Activated naive CD8-positive, alpha-beta T cell (primary cell): ENCODE results near the gene CADM4.

Source experiments
- H3K27ac Mint-ChIP-seq: one replicate; pipeline ENCODE4 v1.8.0; 2021; ENCODE audit warnings: mixed read lengths
- H3K27me3 Mint-ChIP-seq: one replicate; pipeline ENCODE4 v1.8.0; 2021; ENCODE audit warnings: mixed read lengths
- H3K36me3 Mint-ChIP-seq: one replicate; pipeline ENCODE4 v1.8.0; 2021; ENCODE audit warnings: mixed read lengths
- H3K4me1 Mint-ChIP-seq: one replicate; pipeline ENCODE4 v1.8.0; 2021; ENCODE audit warnings: low read depth, mixed read lengths
- H3K4me3 Mint-ChIP-seq: one replicate; pipeline ENCODE4 v1.8.0; 2021; ENCODE audit warnings: mild to moderate bottlenecking, mixed read lengths
- H3K9me3 Mint-ChIP-seq: one replicate; pipeline ENCODE4 v1.8.0; 2021; ENCODE audit warnings: low read depth, mixed read lengths

The CADM4 gene

GRCh38 chr19:43631491-43631890 lies 8.2 kb downstream of the CADM4 start:
- peaks cover 4% of the 10 kb centered on the region for H3K4me1 Mint-ChIP-seq

GRCh38 chr19:43628646-43629326 lies 10.9 kb downstream of the CADM4 start:
- H3K27ac Mint-ChIP-seq: no peak overlapping the region
- no peaks in the 10 kb centered on the region for H3K9me3 Mint-ChIP-seq
- no peaks in the 10 kb centered on the region for H3K36me3 Mint-ChIP-seq
- peaks cover 7% of the 10 kb centered on the region for H3K27me3 Mint-ChIP-seq
- H3K4me3 Mint-ChIP-seq: no peak overlapping the region
- peaks cover 17% of the 10 kb centered on the region for H3K4me1 Mint-ChIP-seq

More at GRCh38 chr19:43631491-43631890, 8.2 kb downstream of the CADM4 start:
- H3K36me3 Mint-ChIP-seq: no peaks in the 10 kb centered on the region
- H3K27me3 Mint-ChIP-seq: peaks cover 7% of the 10 kb centered on the region
- H3K27ac Mint-ChIP-seq: no peak overlapping the region
- H3K9me3 Mint-ChIP-seq: no peaks in the 10 kb centered on the region
- no peak overlapping the region for H3K4me3 Mint-ChIP-seq

GRCh38 chr19:43626838-43627237 lies 12.8 kb downstream of the CADM4 start:
- no peaks in the 10 kb centered on the region for H3K9me3 Mint-ChIP-seq
- H3K4me1 Mint-ChIP-seq: peaks cover 17% of the 10 kb centered on the region
- peaks cover 4% of the 10 kb centered on the region for H3K27me3 Mint-ChIP-seq
- no peaks in the 10 kb centered on the region for H3K36me3 Mint-ChIP-seq
- H3K4me3 Mint-ChIP-seq: no peak overlapping the region
- no peak overlapping the region for H3K27ac Mint-ChIP-seq

GRCh38 chr19:43625918-43626579 lies 13.6 kb downstream of the CADM4 start:
- Mint-ChIP-seq H3K36me3 (no peaks in the 10 kb centered on the region), H3K4me3 (no peak overlapping the region), H3K9me3 (no peaks in the 10 kb centered on the region), H3K27me3 (peaks cover 4% of the 10 kb centered on the region), H3K27ac (no peak overlapping the region), H3K4me1 (peaks cover 19% of the 10 kb centered on the region)

- Mint-ChIP-seq H3K4me3 (no peak overlapping the region), H3K4me1 (peaks cover 28% of the 10 kb centered on the region), H3K9me3 (no peaks in the 10 kb centered on the region), H3K27ac (no peak overlapping the region), H3K27me3 (peaks cover 4% of the 10 kb centered on the region), H3K36me3 (no peaks in the 10 kb centered on the region)
These were observed 14.7 kb downstream of the CADM4 start for GRCh38 chr19:43624933-43625332.

- no peaks in the 10 kb centered on the region for H3K9me3 Mint-ChIP-seq
- peaks cover 4% of the 10 kb centered on the region for H3K27me3 Mint-ChIP-seq
- H3K4me3 Mint-ChIP-seq: no peak overlapping the region
- no peaks in the 10 kb centered on the region for H3K36me3 Mint-ChIP-seq
- no peak overlapping the region for H3K27ac Mint-ChIP-seq
- peaks cover 31% of the 10 kb centered on the region for H3K4me1 Mint-ChIP-seq
These were observed 15.6 kb downstream of the CADM4 start for GRCh38 chr19:43623889-43624670.

- Mint-ChIP-seq H3K4me3 (no peak overlapping the region), H3K27ac (no peak overlapping the region)
These were observed 16.7 kb downstream of the CADM4 start for GRCh38 chr19:43622956-43623355.

GRCh38 chr19:43622070-43622469 lies 17.6 kb downstream of the CADM4 start:
- Mint-ChIP-seq H3K9me3 (no peaks in the 10 kb centered on the region), H3K4me1 (peaks cover 37% of the 10 kb centered on the region), H3K36me3 (no peaks in the 10 kb centered on the region), H3K27me3 (peaks cover 3% of the 10 kb centered on the region), H3K4me3 (no peak overlapping the region), H3K27ac (no peak overlapping the region)

More at GRCh38 chr19:43622956-43623355, 16.7 kb downstream of the CADM4 start:
- H3K9me3 Mint-ChIP-seq: no peaks in the 10 kb centered on the region
- peaks cover 4% of the 10 kb centered on the region for H3K27me3 Mint-ChIP-seq
- peaks cover 35% of the 10 kb centered on the region for H3K4me1 Mint-ChIP-seq
- no peaks in the 10 kb centered on the region for H3K36me3 Mint-ChIP-seq

- peaks cover 41% of the 10 kb centered on the region for H3K4me1 Mint-ChIP-seq
- peak overlapping the region; percentile 99 for H3K27ac Mint-ChIP-seq
- H3K27me3 Mint-ChIP-seq: no peaks in the 10 kb centered on the region
- H3K9me3 Mint-ChIP-seq: no peaks in the 10 kb centered on the region
- no peaks in the 10 kb centered on the region for H3K36me3 Mint-ChIP-seq
- peak overlapping the region; percentile 96 for H3K4me3 Mint-ChIP-seq
These were observed 19.3 kb downstream of the CADM4 start for GRCh38 chr19:43620061-43621001.

GRCh38 chr19:43619262-43620060 lies 20.2 kb downstream of the CADM4 start, which contains the start of gene ZNF428:
ZNF428 (minus strand) TSS chr19:43619629; CDS start chr19:43614304, 5,325 bp downstream.
- peaks cover 35% of the 10 kb centered on the region for H3K4me1 Mint-ChIP-seq
- H3K27ac Mint-ChIP-seq: peak within 1 kb of the TSS; percentile 99

GRCh38 chr19:43618921-43619261 lies 20.8 kb downstream of the CADM4 start:
- peaks cover 33% of the 10 kb centered on the region for H3K4me1 Mint-ChIP-seq
- H3K4me3 Mint-ChIP-seq: peak overlapping the region; percentile 96

More at GRCh38 chr19:43619262-43620060, 20.2 kb downstream of the CADM4 start, which contains the start of gene ZNF428:
- no peaks in the 10 kb centered on the region for H3K9me3 Mint-ChIP-seq
- H3K27me3 Mint-ChIP-seq: no peaks in the 10 kb centered on the region
- peak within 1 kb of the TSS; percentile 96 for H3K4me3 Mint-ChIP-seq
- H3K36me3 Mint-ChIP-seq: no peaks in the 10 kb centered on the region

GRCh38 chr19:43616954-43617353 lies 22.7 kb downstream of the CADM4 start:
- H3K27ac Mint-ChIP-seq: no peak overlapping the region
- no peaks in the 10 kb centered on the region for H3K27me3 Mint-ChIP-seq
- no peaks in the 10 kb centered on the region for H3K9me3 Mint-ChIP-seq
- H3K36me3 Mint-ChIP-seq: peaks cover 2% of the 10 kb centered on the region
- no peak overlapping the region for H3K4me3 Mint-ChIP-seq
- peaks cover 40% of the 10 kb centered on the region for H3K4me1 Mint-ChIP-seq

More at GRCh38 chr19:43618921-43619261, 20.8 kb downstream of the CADM4 start:
- Mint-ChIP-seq H3K27me3 (no peaks in the 10 kb centered on the region), H3K9me3 (no peaks in the 10 kb centered on the region), H3K27ac (peak overlapping the region; percentile 94), H3K36me3 (no peaks in the 10 kb centered on the region)

- peaks cover 4% of the 10 kb centered on the region for H3K36me3 Mint-ChIP-seq
- H3K4me3 Mint-ChIP-seq: no peak overlapping the region
- H3K27ac Mint-ChIP-seq: no peak overlapping the region
- H3K4me1 Mint-ChIP-seq: peaks cover 40% of the 10 kb centered on the region
- no peaks in the 10 kb centered on the region for H3K9me3 Mint-ChIP-seq
- H3K27me3 Mint-ChIP-seq: no peaks in the 10 kb centered on the region
These were observed 23.3 kb downstream of the CADM4 start for GRCh38 chr19:43616306-43616705.
